Lower lobe of right lung (tissue), 2 donors: ENCODE results near the gene LRCH1. TPM values are rescaled to one million over a fixed set of nuclear protein-coding genes. Genes with fewer than 3 reads are reported as not detected.

Source experiments
- ATAC-seq, 2 donors: fragments of 200-7000 bp; cut with Tn5 transposase; one replicate each; pipeline ENCODE4 v1.9.1; 2020 to 2022; ENCODE audit warnings: mild to moderate bottlenecking in 2 of 2, moderate library complexity in 2 of 2
- DNase-seq: peaks from one replicate; pipeline ENCODE4 v3.0.0-alpha.2; 2020
- H3K27ac ChIP-seq: fragments of 200-600 bp; one replicate; pipeline ENCODE4 v1.8.0; 2022
- H3K27me3 ChIP-seq: fragments of 200-600 bp; one replicate; pipeline ENCODE4 v1.8.0; 2022; ENCODE audit warnings: low read depth
- H3K36me3 ChIP-seq: fragments of 200-600 bp; one replicate; pipeline ENCODE4 v1.8.0; 2022; ENCODE audit warnings: mild to moderate bottlenecking
- H3K4me1 ChIP-seq: fragments of 200-600 bp; one replicate; pipeline ENCODE4 v1.8.0; 2022
- H3K4me3 ChIP-seq: fragments of 200-600 bp; one replicate; pipeline ENCODE4 v1.8.0; 2022; ENCODE audit warnings: mild to moderate bottlenecking
- H3K9me3 ChIP-seq: fragments of 200-600 bp; one replicate; pipeline ENCODE4 v1.8.0; 2022
- CTCF ChIP-seq: fragments of 200-600 bp; IDR thresholded peaks from one replicate; pipeline ENCODE4 v1.8.0; 2022; ENCODE audit warnings: antibody characterized with exemption, mild to moderate bottlenecking
- intact Hi-C: fragments of 100-400 bp; cut with DNase I; formaldehyde crosslinking; loops from one replicate; pipeline ENCODE4 v1.11.0; 2022
- total RNA-seq: library from RNA; stranded (reverse); fragmentation: NEBNext Ultra II Directional; extraction: Animal tissue kit (Norgen Biotek cat#: 25700); gene quantifications from one replicate; pipeline ENCODE4 v1.2.1, GENCODE V29; 2021
- donor health status: DM: no; HTN: yes; CAD: no; lungs with severe emphysema.

LRCH1 gene
- total RNA-seq, 1 donor from 2014 or later, result 25.9 TPM

- no peaks in the 10 kb centered on the region for H3K9me3 ChIP-seq
- H3K4me1 ChIP-seq, result no peaks in the 10 kb centered on the region
- no peaks in the 10 kb centered on the region for H3K27me3 ChIP-seq
- TF ChIP-seq CTCF, result no peak
- DNase-seq, result no peak
- no peak overlapping the region for H3K27ac ChIP-seq
- no peaks in the 10 kb centered on the region for H3K36me3 ChIP-seq
- no peak overlapping the region for H3K4me3 ChIP-seq
- intact Hi-C loops, result no loop called here
- no peak for ATAC-seq
These were observed 23.6 kb upstream of the LRCH1 start for GRCh38 chr13:46529216-46529919.

DNA sequence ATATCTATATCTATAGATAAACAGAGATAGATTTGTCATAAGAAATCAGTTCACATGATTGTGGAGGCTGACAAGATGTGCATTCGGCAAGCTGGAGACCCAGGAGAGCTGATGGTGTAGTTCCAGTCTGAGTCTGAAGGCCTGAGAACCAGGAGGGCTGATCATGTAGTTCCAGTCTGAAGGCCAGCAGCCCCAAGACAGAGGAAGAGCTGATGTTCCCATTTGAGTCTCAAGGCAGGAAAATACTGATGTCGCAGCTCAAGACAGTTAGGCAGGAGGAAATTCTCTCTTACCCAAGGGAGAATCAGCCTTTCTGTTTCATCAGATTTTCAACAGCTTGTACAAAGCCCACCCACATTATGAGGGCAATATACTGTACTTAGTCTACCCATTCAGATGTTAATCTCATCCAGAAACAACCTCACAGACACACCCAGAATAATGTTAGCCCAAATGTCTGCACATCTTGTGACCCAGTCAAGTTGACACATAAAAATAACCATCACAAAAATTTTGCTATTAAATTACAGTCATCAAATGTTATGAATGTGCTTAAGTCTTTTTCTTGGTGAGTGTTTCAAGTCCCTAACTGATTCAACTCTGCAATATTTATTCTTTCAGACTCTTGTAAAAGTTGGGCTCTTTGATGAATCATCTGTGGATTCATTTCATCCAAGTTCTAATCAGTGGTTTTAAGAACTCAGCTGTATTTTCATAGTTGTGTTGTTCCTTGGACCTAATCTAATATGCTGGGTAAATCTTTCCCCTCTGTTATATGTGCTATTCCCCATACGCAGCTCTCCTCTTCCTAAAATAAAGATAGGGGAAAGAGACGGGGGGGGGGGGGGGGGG, 22.7 kb upstream of the LRCH1 start:
- Histone ChIP-seq H3K27ac (no peak overlapping the region), H3K36me3 (no peaks in the 10 kb centered on the region), H3K27me3 (no peaks in the 10 kb centered on the region), H3K4me3 (no peak overlapping the region), H3K4me1 (no peaks in the 10 kb centered on the region), H3K9me3 (no peaks in the 10 kb centered on the region)
- ATAC-seq, result no peak
- no peak for DNase-seq
- intact Hi-C loops, result no loop called here
- no peak for TF ChIP-seq CTCF

DNA sequence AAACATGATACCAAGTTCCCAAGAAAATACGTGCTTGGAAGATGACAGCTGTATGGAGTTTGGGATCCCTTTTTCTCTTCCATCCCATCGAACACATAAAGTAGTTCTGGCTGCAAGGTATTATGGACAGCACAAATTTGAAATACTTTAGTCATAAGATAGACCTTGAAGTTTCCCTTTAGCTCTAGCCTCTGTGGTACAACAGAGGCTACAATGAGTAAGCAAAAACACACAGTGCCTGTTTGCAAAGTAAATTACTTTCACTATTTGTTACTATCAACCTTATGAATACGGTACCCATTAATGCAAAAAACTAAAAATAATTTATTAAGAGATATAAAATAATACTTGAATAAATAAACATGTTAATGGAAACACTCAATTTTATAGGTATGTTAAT, 21.0 kb upstream of the LRCH1 start:
- Histone ChIP-seq H3K4me1 (no peaks in the 10 kb centered on the region), H3K9me3 (no peaks in the 10 kb centered on the region), H3K27me3 (no peaks in the 10 kb centered on the region), H3K36me3 (no peaks in the 10 kb centered on the region), H3K4me3 (no peak overlapping the region), H3K27ac (no peak overlapping the region)
- DNase-seq, result no peak
- ATAC-seq, result no peak
- no peak for TF ChIP-seq CTCF
- intact Hi-C loops, result no loop called here

DNA sequence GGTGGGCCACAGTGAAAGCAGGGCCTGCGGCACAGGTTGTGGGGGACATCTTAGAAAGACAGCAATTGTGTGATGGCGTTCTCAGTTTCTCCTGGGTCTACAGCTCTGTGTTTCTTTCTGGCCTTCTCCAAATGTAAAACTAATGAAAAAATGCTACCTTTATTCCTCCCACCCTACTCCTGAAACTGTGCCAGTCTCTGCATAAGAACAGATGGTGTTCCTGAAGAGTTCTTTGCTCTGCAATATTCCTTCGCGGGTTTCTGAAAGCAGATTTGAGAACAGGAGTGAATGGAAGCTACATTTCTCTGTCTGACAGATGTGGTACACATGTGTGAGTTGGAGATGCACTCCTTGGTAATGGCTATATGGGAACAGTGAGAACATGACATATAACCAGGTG, 18.0 kb upstream of the LRCH1 start:
- Histone ChIP-seq H3K9me3 (no peaks in the 10 kb centered on the region), H3K27ac (no peak overlapping the region), H3K27me3 (no peaks in the 10 kb centered on the region), H3K36me3 (no peaks in the 10 kb centered on the region), H3K4me1 (no peaks in the 10 kb centered on the region), H3K4me3 (no peak overlapping the region)
- no peak for TF ChIP-seq CTCF
- DNase-seq, result no peak
- intact Hi-C loops, result no loop called here
- ATAC-seq, result no peak

- Histone ChIP-seq H3K27me3 (no peaks in the 10 kb centered on the region), H3K36me3 (no peaks in the 10 kb centered on the region), H3K9me3 (no peaks in the 10 kb centered on the region), H3K4me1 (no peaks in the 10 kb centered on the region), H3K27ac (no peak overlapping the region), H3K4me3 (no peak overlapping the region)
- intact Hi-C loops, result no loop called here
- ATAC-seq, result no peak
- TF ChIP-seq CTCF, result no peak
- no peak for DNase-seq
These were observed 17.1 kb upstream of the LRCH1 start for GRCh38 chr13:46535825-46536224.
